HG02981 (cell line): ENCODE measurements around the gene MINDY2.
"Not testable (repeated sequence)": the region's sequence is repeated elsewhere in the genome, so short reads cannot be mapped to it uniquely, and the experiment has no call there.

ENCODE experiments used
- ATAC-seq: cut with Tn5 transposase; IDR thresholded peaks from one replicate; pipeline ENCODE4 v1.9.1; 2021; ENCODE audit warnings: mild to moderate bottlenecking, moderate library complexity; ENCODE audit not compliant: unreplicated experiment

MINDY2 gene

GRCh38 chr15:58752716-58753115 lies 18.4 kb upstream of the MINDY2 start:
- ATAC-seq: no peak

- no peak for ATAC-seq
Measured at GRCh38 chr15:58755350-58755749, 15.8 kb upstream of the MINDY2 start.

GRCh38 chr15:58755956-58756355 lies 15.1 kb upstream of the MINDY2 start:
- no peak for ATAC-seq

- no peak for ATAC-seq
Measured at GRCh38 chr15:58758141-58758540, 13.0 kb upstream of the MINDY2 start.

- ATAC-seq: no peak
Measured at GRCh38 chr15:58760385-58761009, 10.6 kb upstream of the MINDY2 start.

GRCh38 chr15:58761010-58761388 lies 10.1 kb upstream of the MINDY2 start:
- no peak for ATAC-seq

- ATAC-seq: no peak
Measured at GRCh38 chr15:58762285-58762684, 8.8 kb upstream of the MINDY2 start.

GRCh38 chr15:58762731-58763130 lies 8.4 kb upstream of the MINDY2 start:
- ATAC-seq: no peak

GRCh38 chr15:58764468-58764867 lies 6.6 kb upstream of the MINDY2 start:
- no peak for ATAC-seq

GRCh38 chr15:58766290-58766689 lies 4.8 kb upstream of the MINDY2 start:
- ATAC-seq: no peak

GRCh38 chr15:58768601-58769004 lies 2.5 kb upstream of the MINDY2 start:
- not testable (repeated sequence) for ATAC-seq

- no peak for ATAC-seq
Measured at GRCh38 chr15:58770519-58770856, 614 bp upstream of the MINDY2 start.

GRCh38 chr15:58771621-58772250 lies 634 bp downstream of the MINDY2 start:
- ATAC-seq: peak; percentile 3

- ATAC-seq: no peak
Measured at GRCh38 chr15:58773024-58773423, 1.9 kb downstream of the MINDY2 start.

- no peak for ATAC-seq
Measured at GRCh38 chr15:58775402-58775801, 4.3 kb downstream of the MINDY2 start.

GRCh38 chr15:58777107-58777506 lies 6.0 kb downstream of the MINDY2 start:
- no peak for ATAC-seq

GRCh38 chr15:58779554-58779953 lies 8.5 kb downstream of the MINDY2 start:
- ATAC-seq: no peak

GRCh38 chr15:58785355-58785754 lies 14.3 kb downstream of the MINDY2 start:
- ATAC-seq: no peak

- ATAC-seq: no peak
Measured at GRCh38 chr15:58788056-58788710, 17.1 kb downstream of the MINDY2 start.

GRCh38 chr15:58793862-58794261 lies 22.8 kb downstream of the MINDY2 start:
- no peak for ATAC-seq

GRCh38 chr15:58795825-58796224 lies 24.7 kb downstream of the MINDY2 start:
- no peak for ATAC-seq

GRCh38 chr15:58797505-58797904 lies 26.4 kb downstream of the MINDY2 start:
- ATAC-seq: no peak
